DMS79 (cell line): ENCODE results near the gene GRIP1.

Experiments used
- DNase-seq: peaks from one replicate; lab custom pipeline; 2025; lab: John Stamatoyannopoulos, UW

The GRIP1 gene

GRCh38 chr12:66453120-66453519 lies 225.8 kb downstream of the GRIP1 start:
- DNase-seq = no peak

- DNase-seq = no peak
Measured at GRCh38 chr12:66449531-66449930, 229.3 kb downstream of the GRIP1 start.

- no peak for DNase-seq
Measured at GRCh38 chr12:66447643-66448042, 231.2 kb downstream of the GRIP1 start.

GRCh38 chr12:66446276-66446675 lies 232.6 kb downstream of the GRIP1 start:
- no peak for DNase-seq

GRCh38 chr12:66441905-66442559 lies 236.8 kb downstream of the GRIP1 start:
- DNase-seq = no peak

- DNase-seq = no peak
Measured at GRCh38 chr12:66438601-66439000, 240.3 kb downstream of the GRIP1 start.

- DNase-seq = no peak
Measured at GRCh38 chr12:66430106-66430505, 248.8 kb downstream of the GRIP1 start.

GRCh38 chr12:66428870-66429269 lies 250.0 kb downstream of the GRIP1 start:
- DNase-seq = no peak

GRCh38 chr12:66428261-66428660 lies 250.6 kb downstream of the GRIP1 start:
- DNase-seq = no peak

- no peak for DNase-seq
Measured at GRCh38 chr12:66426696-66427095, 252.2 kb downstream of the GRIP1 start.

- DNase-seq = no peak
Measured at GRCh38 chr12:66423266-66423665, 255.6 kb downstream of the GRIP1 start.

GRCh38 chr12:66418908-66419307 lies 260.0 kb downstream of the GRIP1 start:
- no peak for DNase-seq

- no peak for DNase-seq
Measured at GRCh38 chr12:66417217-66417616, 261.7 kb downstream of the GRIP1 start.

- DNase-seq = no peak
Measured at GRCh38 chr12:66409195-66409871, 269.5 kb downstream of the GRIP1 start.

GRCh38 chr12:66405395-66405794 lies 273.5 kb downstream of the GRIP1 start:
- DNase-seq = no peak

GRCh38 chr12:66403746-66404145 lies 275.1 kb downstream of the GRIP1 start:
- DNase-seq = no peak

GRCh38 chr12:66399911-66400306 lies 279.0 kb downstream of the GRIP1 start:
- no peak for DNase-seq

GRCh38 chr12:66398931-66399910 lies 279.7 kb downstream of the GRIP1 start:
- DNase-seq = no peak

GRCh38 chr12:66397574-66398290 lies 281.1 kb downstream of the GRIP1 start:
- no peak for DNase-seq

GRCh38 chr12:66393890-66394289 lies 285.0 kb downstream of the GRIP1 start:
- no peak for DNase-seq

GRCh38 chr12:66392266-66392915 lies 286.5 kb downstream of the GRIP1 start:
- no peak for DNase-seq
